Tibial artery (tissue), 4 donors: ENCODE measurements around the gene KIRREL3.
A peak's percentile ranks its signal among the peaks of the same experiment; 100 is the strongest.

Experiments
- DNase-seq, 2 donors: peaks; one replicate each; pipeline ENCODE4 v3.0.0-alpha.2; 2019
- H3K27ac ChIP-seq, 2 donors: fragments of 200-600 bp; sonication (generic) in 1 of 2; 1 replicate in 1 of 2; 2 replicates in 1 of 2; pipeline ENCODE4 v1.5.1; 2018 to 2019; ENCODE audit warnings: mild to moderate bottlenecking in 1 of 2
- H3K27me3 ChIP-seq, 2 donors: fragments of 200-600 bp; sonication (generic) in 1 of 2; one replicate each; pipeline versions ENCODE4 v1.5.1 to v1.6.0; 2016 to 2019
- H3K36me3 ChIP-seq, 3 donors: fragments of 200-600 bp; sonication (generic) in 2 of 3; one replicate each; pipeline ENCODE4 v1.5.1; 2016 to 2019; ENCODE audit warnings: mild to moderate bottlenecking in 2 of 3
- H3K4me1 ChIP-seq, 4 donors: fragments of 200-600 bp; sonication (generic) in 2 of 4; 1 replicate in 3 of 4; 2 replicates in 1 of 4; pipeline ENCODE4 v1.5.1; 2016 to 2019
- H3K4me3 ChIP-seq, 2 donors: fragments of 200-600 bp; sonication (generic) in 1 of 2; 1 replicate in 1 of 2; 2 replicates in 1 of 2; pipeline ENCODE4 v1.5.1; 2018 to 2019; ENCODE audit warnings: mild to moderate bottlenecking in 2 of 2
- H3K9me3 ChIP-seq, 3 donors: fragments of 200-600 bp; sonication (generic) in 1 of 3; one replicate each; pipeline ENCODE4 v1.5.1; 2016 to 2019
- intact Hi-C: fragments of 100-400 bp; cut with DNase I; formaldehyde crosslinking; loops from one replicate; pipeline ENCODE4 v1.15.0; 2023; ENCODE audit warnings: low total_unique reads
- TF ChIP-seq, protein P1 (sequence below), 2 experiments: fragments of 200-600 bp in 1 of 2; fragments of 450-650 bp in 1 of 2; IDR thresholded peaks; one replicate each; pipeline ENCODE4 v1.5.1; 2017 to 2019; ENCODE audit warnings: antibody characterized with exemption in 2 of 2, mild to moderate bottlenecking in 1 of 2, moderate library complexity in 1 of 2

Gene KIRREL3

DNA sequence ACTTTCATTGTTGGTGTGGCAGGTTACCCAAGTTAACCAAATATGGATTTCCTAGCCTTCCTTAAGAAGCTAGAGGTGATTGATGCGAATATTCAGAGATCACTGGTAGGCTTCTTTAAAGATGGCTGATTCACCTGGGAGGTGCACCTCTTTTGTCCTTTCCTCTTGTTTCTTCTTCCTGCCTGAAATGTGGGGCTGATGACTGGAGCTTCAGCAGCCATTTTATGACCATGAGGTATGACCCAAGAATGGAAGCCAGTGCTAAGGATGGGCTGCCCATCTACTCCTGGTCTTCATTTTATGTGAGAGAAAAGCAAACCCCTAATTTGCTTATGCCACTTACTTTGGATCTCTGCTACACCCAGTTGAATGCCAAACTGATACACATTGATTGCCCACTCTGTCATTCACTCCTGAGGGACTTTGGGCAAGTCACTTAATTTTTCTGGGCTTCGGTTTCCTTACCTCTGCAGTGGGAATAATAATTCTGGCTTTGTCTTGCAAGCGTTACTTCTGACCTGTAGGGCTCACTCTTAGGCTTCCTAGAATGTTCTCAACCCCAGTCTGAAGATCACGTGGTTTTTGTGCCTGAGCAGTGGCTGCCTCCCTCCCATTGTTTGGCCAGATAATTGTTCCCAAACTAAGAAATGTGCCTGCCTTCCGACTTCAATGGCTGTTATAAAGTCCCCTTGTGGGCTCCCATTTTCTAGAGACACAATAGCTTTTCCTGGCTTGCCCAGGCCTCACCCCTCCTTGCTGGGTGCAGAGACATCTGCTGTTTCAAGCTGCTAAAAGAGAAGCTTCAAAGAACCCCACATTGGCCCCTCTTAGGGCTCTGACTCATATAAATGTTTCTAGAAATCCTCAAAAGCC lies 402.0 kb downstream of the KIRREL3 start:
- no peaks in the 10 kb centered on the region for H3K4me1 ChIP-seq
- DNase-seq, result peak in 1 of 2 donors; percentile 4
- intact Hi-C loops, result no loop called here
- H3K9me3 ChIP-seq, result no peaks in the 10 kb centered on the region
- TF ChIP-seq, protein P1, sequence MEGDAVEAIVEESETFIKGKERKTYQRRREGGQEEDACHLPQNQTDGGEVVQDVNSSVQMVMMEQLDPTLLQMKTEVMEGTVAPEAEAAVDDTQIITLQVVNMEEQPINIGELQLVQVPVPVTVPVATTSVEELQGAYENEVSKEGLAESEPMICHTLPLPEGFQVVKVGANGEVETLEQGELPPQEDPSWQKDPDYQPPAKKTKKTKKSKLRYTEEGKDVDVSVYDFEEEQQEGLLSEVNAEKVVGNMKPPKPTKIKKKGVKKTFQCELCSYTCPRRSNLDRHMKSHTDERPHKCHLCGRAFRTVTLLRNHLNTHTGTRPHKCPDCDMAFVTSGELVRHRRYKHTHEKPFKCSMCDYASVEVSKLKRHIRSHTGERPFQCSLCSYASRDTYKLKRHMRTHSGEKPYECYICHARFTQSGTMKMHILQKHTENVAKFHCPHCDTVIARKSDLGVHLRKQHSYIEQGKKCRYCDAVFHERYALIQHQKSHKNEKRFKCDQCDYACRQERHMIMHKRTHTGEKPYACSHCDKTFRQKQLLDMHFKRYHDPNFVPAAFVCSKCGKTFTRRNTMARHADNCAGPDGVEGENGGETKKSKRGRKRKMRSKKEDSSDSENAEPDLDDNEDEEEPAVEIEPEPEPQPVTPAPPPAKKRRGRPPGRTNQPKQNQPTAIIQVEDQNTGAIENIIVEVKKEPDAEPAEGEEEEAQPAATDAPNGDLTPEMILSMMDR (IDR thresholded peaks at IDR 0.05), result no peak
- H3K36me3 ChIP-seq, result no peaks in the 10 kb centered on the region
- H3K27ac ChIP-seq, result no peak overlapping the region
- no peak overlapping the region for H3K4me3 ChIP-seq
- H3K27me3 ChIP-seq, result peaks cover 0 to 26% of the 10 kb centered on the region in 2 donors

DNA sequence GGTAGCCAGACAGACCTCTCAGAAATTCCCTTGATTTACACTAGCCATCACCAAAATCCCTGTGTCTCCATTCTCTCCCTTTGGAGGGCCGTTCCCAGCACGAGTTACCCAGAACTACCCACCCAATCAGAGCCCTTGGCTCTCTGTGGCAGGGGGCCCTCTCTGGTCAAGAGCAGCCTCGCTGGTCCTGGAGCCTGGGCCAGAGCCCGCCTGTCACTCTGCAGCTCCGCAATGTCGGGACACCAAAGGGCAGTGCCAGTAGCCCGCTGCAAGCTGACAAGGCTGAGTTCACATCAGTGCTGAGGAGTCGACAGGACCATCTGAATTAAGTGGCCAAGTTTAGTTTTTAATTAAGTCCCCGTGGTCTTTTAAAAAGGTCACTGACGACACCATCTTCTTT lies 403.5 kb downstream of the KIRREL3 start:
- no peaks in the 10 kb centered on the region for H3K36me3 ChIP-seq
- no peak for DNase-seq
- intact Hi-C loops, result no loop called here
- no peak overlapping the region for H3K4me3 ChIP-seq
- H3K27me3 ChIP-seq, result peaks cover 0 to 11% of the 10 kb centered on the region in 2 donors
- TF ChIP-seq, protein P1 (IDR thresholded peaks at IDR 0.05), result no peak
- H3K9me3 ChIP-seq, result no peaks in the 10 kb centered on the region
- H3K4me1 ChIP-seq, result no peaks in the 10 kb centered on the region
- H3K27ac ChIP-seq, result no peak overlapping the region

DNA sequence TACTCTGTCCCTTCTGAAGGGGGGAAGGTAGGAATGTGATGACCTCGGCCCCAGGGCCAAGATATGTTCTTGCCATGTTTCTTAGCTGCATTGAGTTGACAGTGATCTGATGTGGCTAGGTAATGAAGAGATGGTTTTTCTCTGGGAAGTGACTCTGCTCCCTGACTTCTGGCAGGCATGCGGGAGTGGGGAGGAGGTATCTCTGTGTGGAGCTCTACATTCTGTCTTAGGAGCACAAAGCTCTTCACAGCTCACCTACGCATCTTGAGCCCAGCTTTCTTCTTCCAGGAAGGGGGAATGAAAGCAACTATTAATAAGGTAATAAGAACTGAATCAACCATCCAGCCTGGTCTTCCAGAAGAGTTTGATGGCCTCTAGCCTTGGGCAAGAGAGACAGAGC lies 404.1 kb downstream of the KIRREL3 start:
- intact Hi-C loops, result no loop called here
- no peak for DNase-seq
- H3K36me3 ChIP-seq, result no peaks in the 10 kb centered on the region
- TF ChIP-seq, protein P1 (IDR thresholded peaks at IDR 0.05), result no peak
- no peaks in the 10 kb centered on the region for H3K9me3 ChIP-seq
- H3K4me3 ChIP-seq, result no peak overlapping the region
- peaks cover 0 to 7% of the 10 kb centered on the region in 2 donors for H3K27me3 ChIP-seq
- H3K27ac ChIP-seq, result no peak overlapping the region
- H3K4me1 ChIP-seq, result no peaks in the 10 kb centered on the region

DNA sequence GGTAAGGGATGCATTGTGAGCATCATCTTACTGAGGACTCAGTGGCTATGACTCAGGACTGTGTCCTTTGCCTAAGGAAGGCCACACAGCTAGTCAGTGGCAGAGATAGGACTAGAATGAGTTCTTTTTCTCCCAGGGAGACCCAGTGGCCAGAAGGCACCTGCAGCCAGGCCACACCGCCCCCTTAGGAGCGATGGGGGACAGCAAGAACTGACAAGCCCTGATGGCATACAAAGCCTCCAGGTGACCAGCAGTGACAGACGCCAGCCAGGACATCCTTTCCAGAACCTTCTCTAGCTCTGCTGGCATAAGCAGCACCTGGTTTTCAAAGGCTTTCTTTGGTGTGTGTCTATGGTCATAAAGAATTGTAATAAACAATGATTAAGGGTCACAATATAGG lies 405.0 kb downstream of the KIRREL3 start:
- DNase-seq, result no peak
- Histone ChIP-seq H3K4me3 (no peak overlapping the region), H3K36me3 (no peaks in the 10 kb centered on the region), H3K27me3 (peaks cover 0 to 9% of the 10 kb centered on the region in 2 donors), H3K4me1 (no peaks in the 10 kb centered on the region), H3K27ac (no peak overlapping the region), H3K9me3 (no peaks in the 10 kb centered on the region)
- intact Hi-C loops, result no loop called here
- TF ChIP-seq, protein P1 (IDR thresholded peaks at IDR 0.05), result no peak

DNA sequence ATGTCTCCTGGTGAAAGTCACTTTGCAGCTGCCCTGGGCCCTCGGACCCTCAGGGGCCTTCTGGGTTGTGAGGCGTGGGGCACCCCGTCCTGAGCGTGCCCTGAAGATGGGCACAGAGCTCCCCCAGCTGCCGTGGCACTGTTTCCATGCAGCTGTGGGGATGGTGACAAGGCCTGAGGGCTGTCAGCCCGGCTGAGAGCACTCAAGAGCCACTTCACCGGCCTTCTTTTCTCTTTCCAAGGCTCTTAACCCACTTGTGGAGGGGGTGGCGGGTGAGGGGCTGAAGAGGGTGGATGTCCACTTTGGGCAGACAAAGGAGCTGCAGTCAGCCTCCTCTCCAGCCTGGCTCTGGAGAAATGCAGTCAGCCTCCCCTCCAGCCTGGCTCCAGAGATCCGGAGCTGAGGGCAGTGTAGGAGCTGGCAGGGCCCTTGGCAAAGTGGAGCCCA lies 405.6 kb downstream of the KIRREL3 start:
- H3K4me3 ChIP-seq, result no peak overlapping the region
- DNase-seq, result no peak
- peaks cover 0 to 15% of the 10 kb centered on the region in 2 donors for H3K27me3 ChIP-seq
- no peaks in the 10 kb centered on the region for H3K4me1 ChIP-seq
- no peaks in the 10 kb centered on the region for H3K9me3 ChIP-seq
- H3K27ac ChIP-seq, result no peak overlapping the region
- intact Hi-C loops, result no loop called here
- no peaks in the 10 kb centered on the region for H3K36me3 ChIP-seq
- TF ChIP-seq, protein P1 (IDR thresholded peaks at IDR 0.05), result no peak
